GM12878 (cell line): ENCODE data around the gene VPS18. TPM values are rescaled to one million over a fixed set of nuclear protein-coding genes. Genes with fewer than 3 reads are reported as not detected.

Experiments
- ATAC-seq: fragments of 200-7000 bp; cut with Tn5 transposase; 3 replicates; pipeline ENCODE4 v1.9.1; 2020; ENCODE audit warnings: mild to moderate bottlenecking, moderate library complexity
- BruUV-seq: library from RNA; stranded (reverse); fragments of 400-500 nt; replicated peaks from 2 replicates; lab custom pipeline; 2021; lab: Mats Ljungman, UMichigan
- CTCF ChIA-PET: fragments of 300-600 bp; sonication (Branson Sonifier 250); formaldehyde crosslinking; extraction: SDS; loops from one replicate; lab custom pipeline; 2021; ENCODE audit warnings: inconsistent platforms; lab: Yijun Ruan, JAX
- POLR2A ChIA-PET: fragments of 350-600 bp; formaldehyde crosslinking; extraction: SDS; loops from one replicate; lab custom pipeline; 2021; ENCODE audit warnings: inconsistent platforms; lab: Charles Lee
- RAD21 ChIA-PET: fragments of 300-600 bp; sonication (Branson Sonifier 250); formaldehyde crosslinking; loops from one replicate; lab custom pipeline; 2023; ENCODE audit warnings: antibody characterized with exemption; ENCODE audit not compliant: unreplicated experiment; lab: Charles Lee
- SMC1A ChIA-PET: fragments of 300-600 bp; sonication (Branson Sonifier 250); formaldehyde crosslinking; loops from one replicate; lab custom pipeline; 2023; ENCODE audit not compliant: unreplicated experiment, uncharacterized antibody; lab: Charles Lee
- DNase-seq: peaks from one replicate; pipeline ENCODE4 v3.0.0-alpha.2; 2011; ENCODE audit warnings: low read depth, low spot score
- FAIRE-seq: peaks from 3 replicates; lab custom pipeline; 2011; peaks lifted over from hg19 to GRCh38; lab: Jason Lieb, UNC
- H2AFZ ChIP-seq: 2 replicates; pipeline ENCODE4 v1.6.0; 2011; ENCODE audit warnings: low read depth, low read length, control low read depth; ENCODE audit not compliant: control insufficient read depth
- H3K27ac ChIP-seq: 2 replicates; pipeline ENCODE4 v1.5.1; 2011; ENCODE audit warnings: control low read depth; ENCODE audit not compliant: control insufficient read depth, insufficient read depth
- H3K27me3 ChIP-seq, 2 experiments: replicated peaks in 1 of 2; 2 replicates each; pipeline versions ENCODE4 v1.6.0 to v1.6.1; 2011; ENCODE audit warnings: low read length in 1 of 2; ENCODE audit not compliant: control insufficient read depth in 2 of 2, insufficient read depth in 2 of 2
- H3K36me3 ChIP-seq, 2 experiments: 2 replicates each; pipeline ENCODE4 v1.5.1; 2011; ENCODE audit warnings: low read length in 1 of 2; ENCODE audit not compliant: control insufficient read depth in 2 of 2, insufficient read depth in 2 of 2
- H3K4me1 ChIP-seq: 2 replicates; pipeline ENCODE4 v1.6.1; 2011; ENCODE audit warnings: mild to moderate bottlenecking, low read length, moderate library complexity, mixed read lengths; ENCODE audit not compliant: control insufficient read depth, insufficient read depth
- H3K4me2 ChIP-seq: 2 replicates; pipeline ENCODE4 v1.6.0; 2011; ENCODE audit warnings: control low read depth; ENCODE audit not compliant: control insufficient read depth, insufficient read depth
- H3K4me3 ChIP-seq: fragments of 200-600 bp; sonication (generic); 2 replicates; pipeline ENCODE4 v1.5.1; 2016
- H3K79me2 ChIP-seq: 2 replicates; pipeline ENCODE4 v1.6.0; 2011; ENCODE audit warnings: low read length; ENCODE audit not compliant: control insufficient read depth, insufficient read depth
- H3K9ac ChIP-seq: 2 replicates; pipeline ENCODE4 v1.8.0; 2011; ENCODE audit warnings: low read length, control low read depth, mixed read lengths; ENCODE audit not compliant: control insufficient read depth, insufficient read depth
- H3K9me3 ChIP-seq: replicated peaks from 3 replicates; pipeline ENCODE4 v1.5.1; 2011; ENCODE audit warnings: mild to moderate bottlenecking, low read length; ENCODE audit not compliant: control insufficient read depth, insufficient read depth
- H4K20me1 ChIP-seq: 2 replicates; pipeline ENCODE4 v1.6.0; 2011; ENCODE audit not compliant: control insufficient read depth, insufficient read depth
- CBX5 ChIP-seq: sonication (generic); IDR thresholded peaks from 2 replicates; pipeline ENCODE4 v1.6.1; 2016; ENCODE audit warnings: low read depth, moderate library complexity, mild to moderate bottlenecking, inconsistent platforms
- EGR1 ChIP-seq, 2 experiments: IDR thresholded peaks; 1 replicate in 1 of 2; 2 replicates in 1 of 2; pipeline ENCODE4 v1.6.1; 2011 to 2012; ENCODE audit warnings: low read depth in 2 of 2, low read length in 2 of 2, borderline replicate concordance in 1 of 2, mild to moderate bottlenecking in 1 of 2, moderate library complexity in 1 of 2
- EP300 ChIP-seq, 2 experiments: fragments of 150-350 bp in 1 of 2; IDR thresholded peaks; 2 replicates each; pipeline ENCODE4 v1.6.1; 2011 to 2012; ENCODE audit warnings: low read depth in 2 of 2, low read length in 2 of 2, borderline replicate concordance in 1 of 2, improper control_type of control experiment in 1 of 2, inconsistent platforms in 1 of 2; ENCODE audit not compliant: control insufficient read depth in 1 of 2
- HDGF ChIP-seq: fragments of 450-650 bp; IDR thresholded peaks from 2 replicates; pipeline ENCODE4 v1.6.1; 2016; ENCODE audit warnings: antibody characterized with exemption
- NFYA ChIP-seq: IDR thresholded peaks from 2 replicates; pipeline ENCODE4 v1.6.1; 2011; ENCODE audit warnings: low read depth, mild to moderate bottlenecking, low read length, improper control_type of control experiment, borderline replicate concordance
- NRF1 ChIP-seq: conservative IDR thresholded peaks from 2 replicates; pipeline ENCODE4 v1.6.1; 2011; ENCODE audit warnings: mild to moderate bottlenecking, low read depth, low read length, improper control_type of control experiment
- TCF7 ChIP-seq: IDR thresholded peaks from 2 replicates; pipeline ENCODE4 v1.6.1; 2014; ENCODE audit warnings: antibody characterized with exemption, borderline replicate concordance
- ZBTB11 ChIP-seq: fragments of 450-650 bp; formaldehyde crosslinking; IDR thresholded peaks from 2 replicates; pipeline ENCODE4 v1.5.0; 2022; ENCODE audit warnings: mild to moderate bottlenecking, missing genetic modification characterization
- ZBTB33 ChIP-seq: fragments of 450-650 bp; IDR thresholded peaks from 2 replicates; pipeline ENCODE4 v1.6.1; 2017; ENCODE audit warnings: mild to moderate bottlenecking
- ZBTB40 ChIP-seq: fragments of 450-650 bp; IDR thresholded peaks from 2 replicates; pipeline ENCODE4 v1.6.1; 2016; ENCODE audit warnings: mild to moderate bottlenecking, moderate library complexity, borderline replicate concordance
- WGBS: methylation state at CpG from one replicate; pipeline ENCODE4 v1.1.6; 2016; ENCODE audit warnings: low lambda C conversion rate; ENCODE audit not compliant: insufficient replicate concordance, insufficient coverage; ENCODE audit errors: missing lambda C conversion rate; 5-methylcytosine and 5-hydroxymethylcytosine counted together
- in situ Hi-C: fragments of 300-500 bp; cut with MboI; formaldehyde crosslinking; loops from 9 replicates; pipeline ENCODE4 v1.14.3; 2018; ENCODE audit warnings: mixed read lengths
- intact Hi-C: fragments of 100-400 bp; cut with micrococcal nuclease; formaldehyde crosslinking; loops from one replicate; pipeline ENCODE4 v1.14.2; 2022; ENCODE audit not compliant: unreplicated experiment
- polyA plus RNA-seq, 11 experiments: library from polyadenylated mRNA; depleted of rRNA in 4 of 11; unstranded in 6 of 11; stranded (reverse) in 5 of 11; fragments of >200 nt; fragmentation: Nextera tagmentation in 4 of 11; fragmentation: Illumina TruSeq in 1 of 11; extraction: Ambion mirVana in 4 of 11; extraction: Trizol in 1 of 11; gene quantifications; 1 replicate in 1 of 11; 2 replicates in 10 of 11; pipeline versions ENCODE4 v1.2.1 to v1.2.3, GENCODE V29; 2011 to 2016; ENCODE audit warnings: inconsistent platforms in 2 of 11, missing spikeins in 2 of 11, low read depth in 1 of 11
- total RNA-seq, 4 experiments: library from RNA; depleted of rRNA in 3 of 4; stranded (reverse); fragments of >200 nt in 3 of 4; fragmentation: Illumina TruSeq in 1 of 4; extraction: Trizol in 1 of 4; gene quantifications; 2 replicates each; pipeline versions ENCODE4 v1.2.1 to v1.2.3, GENCODE V29; 2013 to 2021

The VPS18 gene
- total and polyA plus RNA-seq, 10 of the 15 experiments (the other 5 are each of a cell fraction or from before 2014, with no cell fraction given) = 0.71 to 20.4 (median 10.6) TPM

- no peak for TF ChIP-seq NRF1
- no peak for TF ChIP-seq TCF7
- no peak for TF ChIP-seq EP300 (IDR thresholded peaks at IDR 0.05; ENCODE audit: borderline replicate concordance in 1 of 2, control insufficient read depth in 1 of 2, low read depth in 2 of 2, low read length in 2 of 2)
- TF ChIP-seq NFYA = no peak
- no peak for TF ChIP-seq ZBTB11 (CRISPR knock-in tag)
These were observed 12.9 kb downstream of the VPS18 start (continued) for GRCh38 chr15:40906991-40907802.

GRCh38 chr15:40908095-40908494, 13.8 kb downstream of the VPS18 start:
- no TSS peak for BruUV-seq
- Histone ChIP-seq H3K4me1 (peaks cover 25% of the 10 kb centered on the region), H3K9me3 (no peaks in the 10 kb centered on the region), H3K4me2 (no peak overlapping the region), H4K20me1 (no peaks in the 10 kb centered on the region), H3K27ac (no peak overlapping the region), H3K79me2 (no peaks in the 10 kb centered on the region), H3K36me3 (peaks cover 5 to 9% of the 10 kb centered on the region in 2 experiments; a peak in 3 of 4 replicates), H3K27me3 (no peaks in the 10 kb centered on the region), H3K4me3 (no peak overlapping the region), H2AFZ (no peak overlapping the region), H3K9ac (no peak overlapping the region)
- WGBS = 87% methylated on average over 7 of the region's 7 CpGs
- ChIA-PET POLR2A (interaction anchor here (1.3 kb wide), 1 partner anchor 9 kb away, joined by 3 read pairs; no protein-coding TSS in a partner anchor), RAD21 (interaction anchor here (0.6 to 7.0 kb wide), 5 partner anchors 14 to 278 kb away, joined by 3 to 82 read pairs (median 9); partner anchors contain the start of gene VPS18), CTCF (interaction anchor here (1.6 to 11.9 kb wide), 12 partner anchors 12 to 338 kb away, joined by 3 to 157 read pairs (median 35); partner anchors contain the start of genes DLL4 and VPS18), SMC1A (interaction anchor here (0.5 to 6.5 kb wide), 9 partner anchors 16 to 277 kb away, joined by 3 to 49 read pairs (median 5); no protein-coding TSS in a partner anchor)
- intact Hi-C loops (loop anchor here (5.0 kb wide), 1 partner anchor 34 kb away; no protein-coding TSS in a partner anchor), in situ Hi-C loops (no loop called here)
- ATAC-seq (no peak), DNase-seq (no peak), FAIRE-seq (no peak)
- TF ChIP-seq CBX5 (no peak), EGR1 (IDR thresholded peaks at IDR 0.05; ENCODE audit: borderline replicate concordance in 1 of 2, low read depth in 2 of 2, low read length in 2 of 2) (no peak), ZBTB33 (no peak), ZBTB40 (no peak), HDGF (no peak)
